Measurements from ENCODE around the gene THBS3. TPM values are rescaled to one million over a fixed set of nuclear protein-coding genes. Genes with fewer than 3 reads are reported as not detected.

Gene THBS3
- total and polyA plus RNA-seq, 2 of the 13 experiments (the other 11 are each of a cell fraction or from before 2014, with no cell fraction given) = 0.86 to 3.6 TPM

- no peak for TF ChIP-seq ZSCAN25 (CRISPR knock-in tag; IDR thresholded peaks at IDR 0.05)
- TF ChIP-seq ZNF883 (CRISPR knock-in tag; IDR thresholded peaks at IDR 0.05; ENCODE audit: not compliant biosample characterization) = peak; percentile 26
- no peak for TF ChIP-seq SMC3 (IDR thresholded peaks at IDR 0.05; ENCODE audit: low read length)
- TF ChIP-seq KLF11 (CRISPR knock-in tag; IDR thresholded peaks at IDR 0.05) = no peak
- TF ChIP-seq MYPOP (CRISPR knock-in tag; IDR thresholded peaks at IDR 0.05) = 0 out of 2 replicates have a peak, but pooled peaks have one; percentile 34
- no peak for TF ChIP-seq HIC2 (CRISPR knock-in tag; IDR thresholded peaks at IDR 0.05; ENCODE audit: low read depth)
- no peak for TF ChIP-seq ZNF569 (CRISPR knock-in tag; IDR thresholded peaks at IDR 0.05; ENCODE audit: borderline replicate concordance)
- peak; percentile 44 for TF ChIP-seq CREM (IDR thresholded peaks at IDR 0.05)
- TF ChIP-seq CREM (CRISPR knock-in tag; IDR thresholded peaks at IDR 0.05) = no peak
- peak; percentile 78; the same call in 1 of the 2 replicates for TF ChIP-seq ERF (CRISPR knock-in tag; IDR thresholded peaks at IDR 0.05)
- TF ChIP-seq E2F5 (CRISPR knock-in tag; conservative IDR thresholded peaks at IDR 0.05) = peak; percentile 88
- no peak for TF ChIP-seq TRAFD1 (CRISPR knock-in tag; IDR thresholded peaks at IDR 0.05; ENCODE audit: borderline replicate concordance)
- peak; percentile 82 for TF ChIP-seq YEATS2 (CRISPR knock-in tag; IDR thresholded peaks at IDR 0.05; ENCODE audit: borderline replicate concordance)
- no peak for TF ChIP-seq NR0B2 (CRISPR knock-in tag; IDR thresholded peaks at IDR 0.05)
- TF ChIP-seq ZNF7 (CRISPR knock-in tag; IDR thresholded peaks at IDR 0.05) = no peak
- TF ChIP-seq NFE2L1 (CRISPR knock-in tag; IDR thresholded peaks at IDR 0.05; ENCODE audit: borderline replicate concordance) = no peak
- no peak for TF ChIP-seq MYNN (CRISPR knock-in tag; IDR thresholded peaks at IDR 0.05; ENCODE audit: low read depth)
- TF ChIP-seq ZBTB43 (CRISPR knock-in tag; conservative IDR thresholded peaks at IDR 0.05) = no peak
- TF ChIP-seq ZNF44 (CRISPR knock-in tag; IDR thresholded peaks at IDR 0.05) = no peak
- TF ChIP-seq ZC3H4 (CRISPR knock-in tag; IDR thresholded peaks at IDR 0.05; ENCODE audit: borderline replicate concordance) = no peak
Measured at GRCh38 chr1:155227261-155228095, 19.8 kb upstream of the THBS3 start (continued).
